ENCODE results near the gene TBC1D30. TPM values are rescaled to one million over a fixed set of nuclear protein-coding genes. Genes with fewer than 3 reads are reported as not detected.

Gene TBC1D30
- total RNA-seq, 1 experiment from 2014 or later = 2.0 TPM

- BruUV-seq (replicated peaks) = no TSS peak
- ChIA-PET CTCF (no interaction called here), POLR2A (ENCODE audit: low non-redundant PET) (no interaction called here)
- intact Hi-C loops (cut with micrococcal nuclease; ENCODE audit: unreplicated experiment) = no loop called here
- H3K36me3 ChIP-seq (ENCODE audit: insufficient read depth, low read length, poor library complexity, severe bottlenecking) = no peaks in the 10 kb centered on the region
- DNase-seq (ENCODE audit: low spot score) = no peak
- no peak overlapping the region for H3K27ac ChIP-seq (ENCODE audit: low read depth, low read length, poor library complexity, severe bottlenecking)
- no peak overlapping the region for H3K4me3 ChIP-seq (ENCODE audit: low read depth, low read length, poor library complexity, severe bottlenecking)
- H3K9me3 ChIP-seq (ENCODE audit: low read depth, low read length, poor library complexity, severe bottlenecking) = no peaks in the 10 kb centered on the region
- H3K4me1 ChIP-seq (ENCODE audit: insufficient read depth, low read length, poor library complexity, severe bottlenecking) = no peaks in the 10 kb centered on the region
- TF ChIP-seq EZH2 (IDR thresholded peaks at IDR 0.05; ENCODE audit: borderline replicate concordance, low read depth, low read length, poor library complexity, severe bottlenecking) = no peak
- TF ChIP-seq, protein P1, sequence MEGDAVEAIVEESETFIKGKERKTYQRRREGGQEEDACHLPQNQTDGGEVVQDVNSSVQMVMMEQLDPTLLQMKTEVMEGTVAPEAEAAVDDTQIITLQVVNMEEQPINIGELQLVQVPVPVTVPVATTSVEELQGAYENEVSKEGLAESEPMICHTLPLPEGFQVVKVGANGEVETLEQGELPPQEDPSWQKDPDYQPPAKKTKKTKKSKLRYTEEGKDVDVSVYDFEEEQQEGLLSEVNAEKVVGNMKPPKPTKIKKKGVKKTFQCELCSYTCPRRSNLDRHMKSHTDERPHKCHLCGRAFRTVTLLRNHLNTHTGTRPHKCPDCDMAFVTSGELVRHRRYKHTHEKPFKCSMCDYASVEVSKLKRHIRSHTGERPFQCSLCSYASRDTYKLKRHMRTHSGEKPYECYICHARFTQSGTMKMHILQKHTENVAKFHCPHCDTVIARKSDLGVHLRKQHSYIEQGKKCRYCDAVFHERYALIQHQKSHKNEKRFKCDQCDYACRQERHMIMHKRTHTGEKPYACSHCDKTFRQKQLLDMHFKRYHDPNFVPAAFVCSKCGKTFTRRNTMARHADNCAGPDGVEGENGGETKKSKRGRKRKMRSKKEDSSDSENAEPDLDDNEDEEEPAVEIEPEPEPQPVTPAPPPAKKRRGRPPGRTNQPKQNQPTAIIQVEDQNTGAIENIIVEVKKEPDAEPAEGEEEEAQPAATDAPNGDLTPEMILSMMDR (conservative IDR thresholded peaks at IDR 0.05; ENCODE audit: low read depth, low read length) = no peak
- peaks cover 31% of the 10 kb centered on the region for H3K27me3 ChIP-seq (replicated peaks; ENCODE audit: insufficient read depth, low read depth, low read length, poor library complexity)
Observed at GRCh38 chr12:64858882-64859605, 34.6 kb downstream of the TBC1D30 start.

- TF ChIP-seq, protein P1 (conservative IDR thresholded peaks at IDR 0.05; ENCODE audit: low read depth, low read length) = no peak
- TF ChIP-seq EZH2 (IDR thresholded peaks at IDR 0.05; ENCODE audit: borderline replicate concordance, low read depth, low read length, poor library complexity, severe bottlenecking) = no peak
- no peaks in the 10 kb centered on the region for H3K4me1 ChIP-seq (ENCODE audit: insufficient read depth, low read length, poor library complexity, severe bottlenecking)
- H3K4me3 ChIP-seq (ENCODE audit: low read depth, low read length, poor library complexity, severe bottlenecking) = no peak overlapping the region
- H3K27me3 ChIP-seq (replicated peaks; ENCODE audit: insufficient read depth, low read depth, low read length, poor library complexity) = peaks cover 41% of the 10 kb centered on the region
- no peak overlapping the region for H3K27ac ChIP-seq (ENCODE audit: low read depth, low read length, poor library complexity, severe bottlenecking)
- intact Hi-C loops (cut with micrococcal nuclease; ENCODE audit: unreplicated experiment) = no loop called here
- no TSS peak for BruUV-seq (replicated peaks)
- no peaks in the 10 kb centered on the region for H3K9me3 ChIP-seq (ENCODE audit: low read depth, low read length, poor library complexity, severe bottlenecking)
- no peak for DNase-seq (ENCODE audit: low spot score)
- no peaks in the 10 kb centered on the region for H3K36me3 ChIP-seq (ENCODE audit: insufficient read depth, low read length, poor library complexity, severe bottlenecking)
- POLR2A ChIA-PET (ENCODE audit: low non-redundant PET) = no interaction called here
- CTCF ChIA-PET = interaction anchor here (0.6 kb wide), 1 partner anchor 10 kb away, joined by 3 read pairs; no protein-coding TSS in a partner anchor
Observed at GRCh38 chr12:64860446-64860998, 36.1 kb downstream of the TBC1D30 start.

DNA sequence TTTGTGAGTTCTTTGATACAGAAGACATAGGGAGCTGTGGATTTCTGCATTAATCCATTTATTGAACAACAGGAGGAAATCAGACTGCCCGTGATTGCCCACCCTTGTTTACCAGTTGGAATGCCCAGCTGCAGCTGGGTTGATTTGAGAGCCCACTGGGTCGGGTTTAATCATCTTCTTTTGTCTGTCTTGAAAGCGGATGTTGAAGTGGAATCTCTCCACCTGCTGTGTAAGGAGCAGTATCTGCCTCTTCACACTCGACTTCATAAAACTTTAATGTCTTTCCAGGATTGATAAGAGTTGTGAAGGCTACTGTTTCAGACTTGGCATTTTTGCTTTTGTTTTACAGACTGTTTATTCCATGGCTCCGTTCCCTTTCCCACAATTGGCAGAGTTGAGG, 39.9 kb downstream of the TBC1D30 start:
- Histone ChIP-seq H3K4me1 (ENCODE audit: insufficient read depth, low read length, poor library complexity, severe bottlenecking) (no peaks in the 10 kb centered on the region), H3K27ac (ENCODE audit: low read depth, low read length, poor library complexity, severe bottlenecking) (no peak overlapping the region), H3K27me3 (replicated peaks; ENCODE audit: insufficient read depth, low read depth, low read length, poor library complexity) (peaks cover 44% of the 10 kb centered on the region), H3K36me3 (ENCODE audit: insufficient read depth, low read length, poor library complexity, severe bottlenecking) (no peaks in the 10 kb centered on the region), H3K9me3 (ENCODE audit: low read depth, low read length, poor library complexity, severe bottlenecking) (no peaks in the 10 kb centered on the region), H3K4me3 (ENCODE audit: low read depth, low read length, poor library complexity, severe bottlenecking) (no peak overlapping the region)
- intact Hi-C loops (cut with micrococcal nuclease; ENCODE audit: unreplicated experiment) = no loop called here
- ChIA-PET CTCF (no interaction called here), POLR2A (ENCODE audit: low non-redundant PET) (no interaction called here)
- BruUV-seq (replicated peaks) = no TSS peak
- TF ChIP-seq EZH2 (IDR thresholded peaks at IDR 0.05; ENCODE audit: borderline replicate concordance, low read depth, low read length, poor library complexity, severe bottlenecking) = no peak
- TF ChIP-seq, protein P1 (conservative IDR thresholded peaks at IDR 0.05; ENCODE audit: low read depth, low read length) = no peak
- no peak for DNase-seq (ENCODE audit: low spot score)
